GM19438 (cell line): Measurements from ENCODE around the gene EGFR.
A peak's percentile ranks its signal among the peaks of the same experiment; 100 is the strongest.

Source experiments
- ATAC-seq: cut with Tn5 transposase; IDR thresholded peaks from one replicate; pipeline ENCODE4 v1.9.1; 2021; ENCODE audit warnings: low read depth; ENCODE audit not compliant: unreplicated experiment

EGFR gene

GRCh38 chr7:55254596-55255495 is 236.0 kb downstream of the EGFR start:
- peak; percentile 76 for ATAC-seq

- peak; percentile 86 for ATAC-seq
Observed at GRCh38 chr7:55255496-55256445, 237.0 kb downstream of the EGFR start.

- ATAC-seq = no peak
Observed at GRCh38 chr7:55258631-55259030, 239.8 kb downstream of the EGFR start.

GRCh38 chr7:55260171-55260570 is 241.4 kb downstream of the EGFR start:
- ATAC-seq = no peak

- ATAC-seq = no peak
Observed at GRCh38 chr7:55260676-55261385, 242.0 kb downstream of the EGFR start.
